GM23338 (cell line): ENCODE data around the gene ITPR2.

ENCODE experiments used
- CTCF ChIP-seq, 2 experiments: fragments of 200-600 bp in 1 of 2; sonication (generic) in 1 of 2; conservative IDR thresholded peaks; 2 replicates each; pipeline versions ENCODE4 v1.5.1 to v1.6.1; 2016 to 2017; ENCODE audit warnings: antibody characterized with exemption in 2 of 2, low read depth in 2 of 2, mild to moderate bottlenecking in 2 of 2, moderate library complexity in 1 of 2
- EZH2phosphoT487 ChIP-seq: fragments of 200-600 bp; sonication (generic); IDR thresholded peaks from one replicate; pipeline ENCODE4 v1.8.1; 2018; ENCODE audit warnings: antibody characterized with exemption; ENCODE audit not compliant: unreplicated experiment

GRCh38 chr12:26744042-26744626 lies 88.9 kb downstream of the ITPR2 start:
- no peak for TF ChIP-seq EZH2phosphoT487
- no peak for TF ChIP-seq CTCF (conservative IDR thresholded peaks at IDR 0.05; ENCODE audit: low read depth in 2 of 2)
